GM10847 (cell line): ENCODE measurements around the gene PHF2.

Experiments
- POLR2A ChIP-seq: IDR thresholded peaks from 2 replicates; pipeline ENCODE4 v1.6.1; 2011; ENCODE audit not compliant: insufficient read length; ENCODE audit errors: extremely low read depth

PHF2 gene

GRCh38 chr9:93676310-93677047 is 100.1 kb downstream of the PHF2 start:
- TF ChIP-seq POLR2A = no peak

GRCh38 chr9:93677048-93677571 is 100.7 kb downstream of the PHF2 start:
- no peak for TF ChIP-seq POLR2A

- TF ChIP-seq POLR2A = no peak
Observed at GRCh38 chr9:93677641-93678136, 101.3 kb downstream of the PHF2 start.

- TF ChIP-seq POLR2A = no peak
Observed at GRCh38 chr9:93678199-93679019, 102.0 kb downstream of the PHF2 start.

- no peak for TF ChIP-seq POLR2A
Observed at GRCh38 chr9:93679536-93680442, 103.4 kb downstream of the PHF2 start.

- TF ChIP-seq POLR2A = no peak
Observed at GRCh38 chr9:93680443-93681268, 104.3 kb downstream of the PHF2 start.

GRCh38 chr9:93681269-93682154 is 105.1 kb downstream of the PHF2 start:
- TF ChIP-seq POLR2A = no peak

GRCh38 chr9:93682155-93682968 is 106.0 kb downstream of the PHF2 start:
- no peak for TF ChIP-seq POLR2A

GRCh38 chr9:93683331-93684134 is 107.1 kb downstream of the PHF2 start:
- no peak for TF ChIP-seq POLR2A

GRCh38 chr9:93684161-93684765 is 107.9 kb downstream of the PHF2 start:
- TF ChIP-seq POLR2A = no peak

- TF ChIP-seq POLR2A = no peak
Observed at GRCh38 chr9:93684806-93685543, 108.6 kb downstream of the PHF2 start.
